Effector memory CD4-positive, alpha-beta T cell (primary cell): ENCODE data around the gene CROCC.

Source experiments
- DNase-seq, 3 donors: peaks; one replicate each; pipeline ENCODE4 v3.0.0-alpha.2; 2020
- H3K27ac ChIP-seq: 2 replicates; pipeline ENCODE4 v1.7.0; 2013; ENCODE audit warnings: mild to moderate bottlenecking, low read length, moderate library complexity; ENCODE audit not compliant: insufficient read depth, poor library complexity, severe bottlenecking
- H3K27me3 ChIP-seq: replicated peaks from 2 replicates; pipeline ENCODE4 v1.7.0; 2013; ENCODE audit warnings: mild to moderate bottlenecking, low read length; ENCODE audit not compliant: insufficient read depth, control insufficient read depth, poor library complexity, severe bottlenecking
- H3K36me3 ChIP-seq: 2 replicates; pipeline ENCODE4 v1.7.0; 2013; ENCODE audit warnings: mild to moderate bottlenecking, low read length, moderate library complexity; ENCODE audit not compliant: control insufficient read depth, insufficient read depth
- H3K4me1 ChIP-seq: 2 replicates; pipeline ENCODE4 v1.7.0; 2013; ENCODE audit warnings: low read length, mild to moderate bottlenecking; ENCODE audit not compliant: control insufficient read depth, insufficient read depth, poor library complexity, severe bottlenecking
- H3K4me3 ChIP-seq: 2 replicates; pipeline ENCODE4 v1.7.0; 2013; ENCODE audit warnings: low read length, low read depth, mild to moderate bottlenecking; ENCODE audit not compliant: insufficient read depth, poor library complexity, severe bottlenecking
- H3K9me3 ChIP-seq: 2 replicates; pipeline ENCODE4 v1.7.0; 2013; ENCODE audit warnings: mild to moderate bottlenecking, low read length, moderate library complexity; ENCODE audit not compliant: control insufficient read depth

Gene CROCC

GRCh38 chr1:16967095-16967575 is 45.4 kb downstream of the CROCC start:
- DNase-seq = no peak
- Histone ChIP-seq H3K36me3 (peaks cover 15% of the 10 kb centered on the region), H3K27ac (no peak overlapping the region), H3K4me3 (no peak overlapping the region), H3K27me3 (no peaks in the 10 kb centered on the region), H3K4me1 (no peaks in the 10 kb centered on the region), H3K9me3 (no peaks in the 10 kb centered on the region)

GRCh38 chr1:16967962-16968361 is 46.2 kb downstream of the CROCC start:
- no peak for DNase-seq
- H3K27me3 ChIP-seq = no peaks in the 10 kb centered on the region
- H3K9me3 ChIP-seq = no peaks in the 10 kb centered on the region
- H3K27ac ChIP-seq = no peak overlapping the region
- no peak overlapping the region for H3K4me3 ChIP-seq
- H3K4me1 ChIP-seq = no peaks in the 10 kb centered on the region
- peaks cover 15% of the 10 kb centered on the region for H3K36me3 ChIP-seq

- Histone ChIP-seq H3K36me3 (peaks cover 15% of the 10 kb centered on the region), H3K9me3 (no peaks in the 10 kb centered on the region), H3K4me1 (no peaks in the 10 kb centered on the region), H3K27ac (no peak overlapping the region), H3K4me3 (no peak overlapping the region), H3K27me3 (no peaks in the 10 kb centered on the region)
- DNase-seq = no peak
Measured at GRCh38 chr1:16968372-16968771, 46.6 kb downstream of the CROCC start.

- H3K4me3 ChIP-seq = no peak overlapping the region
- no peaks in the 10 kb centered on the region for H3K9me3 ChIP-seq
- H3K4me1 ChIP-seq = no peaks in the 10 kb centered on the region
- H3K27me3 ChIP-seq = no peaks in the 10 kb centered on the region
- no peak for DNase-seq
- H3K27ac ChIP-seq = no peak overlapping the region
- H3K36me3 ChIP-seq = peaks cover 15% of the 10 kb centered on the region
Measured at GRCh38 chr1:16969057-16969611, 47.4 kb downstream of the CROCC start.

GRCh38 chr1:16969651-16970050 is 47.9 kb downstream of the CROCC start:
- H3K27ac ChIP-seq = no peak overlapping the region
- H3K4me1 ChIP-seq = no peaks in the 10 kb centered on the region
- no peaks in the 10 kb centered on the region for H3K9me3 ChIP-seq
- H3K4me3 ChIP-seq = no peak overlapping the region
- H3K27me3 ChIP-seq = no peaks in the 10 kb centered on the region
- DNase-seq = no peak
- H3K36me3 ChIP-seq = peaks cover 15% of the 10 kb centered on the region

- Histone ChIP-seq H3K27me3 (no peaks in the 10 kb centered on the region), H3K4me3 (no peak overlapping the region), H3K4me1 (no peaks in the 10 kb centered on the region), H3K9me3 (no peaks in the 10 kb centered on the region), H3K36me3 (peaks cover 15% of the 10 kb centered on the region), H3K27ac (no peak overlapping the region)
- DNase-seq = no peak
Measured at GRCh38 chr1:16970132-16970910, 48.6 kb downstream of the CROCC start.

GRCh38 chr1:16971341-16972188 is 49.8 kb downstream of the CROCC start:
- Histone ChIP-seq H3K4me1 (no peaks in the 10 kb centered on the region), H3K27ac (no peak overlapping the region), H3K27me3 (no peaks in the 10 kb centered on the region), H3K36me3 (peaks cover 12% of the 10 kb centered on the region), H3K4me3 (no peak overlapping the region), H3K9me3 (no peaks in the 10 kb centered on the region)
- no peak for DNase-seq

GRCh38 chr1:16972189-16972895 is 50.6 kb downstream of the CROCC start:
- H3K27me3 ChIP-seq = no peaks in the 10 kb centered on the region
- H3K27ac ChIP-seq = no peak overlapping the region
- no peaks in the 10 kb centered on the region for H3K4me1 ChIP-seq
- no peak overlapping the region for H3K4me3 ChIP-seq
- H3K36me3 ChIP-seq = peaks cover 11% of the 10 kb centered on the region
- DNase-seq = no peak
- no peaks in the 10 kb centered on the region for H3K9me3 ChIP-seq

- Histone ChIP-seq H3K27me3 (no peaks in the 10 kb centered on the region), H3K4me1 (no peaks in the 10 kb centered on the region), H3K4me3 (no peak overlapping the region), H3K9me3 (no peaks in the 10 kb centered on the region), H3K36me3 (peaks cover 6% of the 10 kb centered on the region), H3K27ac (no peak overlapping the region)
- no peak for DNase-seq
Measured at GRCh38 chr1:16973215-16973614, 51.5 kb downstream of the CROCC start.
